ENCODE data around the gene MBOAT1.

Gene MBOAT1

DNA sequence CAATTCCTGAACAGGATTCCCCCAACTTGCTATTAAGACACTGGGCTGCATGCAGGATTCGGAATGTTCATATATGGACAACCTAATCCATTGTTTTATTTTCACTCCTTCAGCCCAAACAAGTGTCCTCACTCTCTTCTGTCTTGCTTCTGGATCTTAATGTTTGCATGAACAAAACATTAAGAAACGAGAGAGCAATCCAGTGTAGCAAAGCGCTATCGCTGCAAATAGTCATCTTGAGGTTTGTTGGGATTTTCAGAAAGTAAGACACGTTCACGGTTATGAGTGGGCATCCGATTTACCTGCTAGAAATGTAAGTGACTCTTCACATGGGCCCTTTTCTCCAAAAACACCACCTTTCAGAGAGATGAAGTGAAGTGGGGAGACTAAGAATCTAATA lies 156.4 kb downstream of the MBOAT1 start:
- Histone ChIP-seq H3K4me1 (ENCODE audit: control insufficient read depth, insufficient read depth, low read depth, low read length) (no peaks in the 10 kb centered on the region), H3K79me1 (replicated peaks; ENCODE audit: low read length, poor library complexity, severe bottlenecking) (no peaks in the 10 kb centered on the region), H4K8ac (ENCODE audit: low read length) (no peak overlapping the region), H2AK5ac (ENCODE audit: low read length, severe bottlenecking) (no peak overlapping the region), H3K23ac (ENCODE audit: low read length in 2 of 2) (no peak overlapping the region), H2BK120ac (ENCODE audit: low read depth, low read length) (no peak overlapping the region), H2AFZ (ENCODE audit: low read depth, low read length) (no peak overlapping the region), H3K4me2 (ENCODE audit: low read length, poor library complexity, severe bottlenecking) (no peak overlapping the region), H4K91ac (ENCODE audit: low read length) (no peak overlapping the region), H2BK5ac (ENCODE audit: low read depth, low read length, poor library complexity, severe bottlenecking) (no peak overlapping the region), H3K9ac (ENCODE audit: low read length) (peak overlapping the region; percentile 6), H2BK12ac (ENCODE audit: low read length in 2 of 2) (no peak overlapping the region), H3K18ac (ENCODE audit: low read depth in 1 of 2, low read length in 2 of 2) (no peak overlapping the region), H3K4ac (ENCODE audit: low read depth in 1 of 2, low read length in 2 of 2) (no peak overlapping the region), H3K9me3 (ENCODE audit: control insufficient read depth, low read length) (no peaks in the 10 kb centered on the region), H3K27me3 (ENCODE audit: control insufficient read depth in 1 of 2, insufficient read depth in 1 of 2, low read length in 2 of 2) (no peaks in the 10 kb centered on the region), H3K27ac (ENCODE audit: low read length, poor library complexity, severe bottlenecking) (no peak overlapping the region), H3K4me3 (ENCODE audit: insufficient read depth in 1 of 2, low read depth in 1 of 2, low read length in 2 of 2) (no peak overlapping the region), H3K36me3 (ENCODE audit: control insufficient read depth in 1 of 2, insufficient read depth in 2 of 2, low read depth in 1 of 2, low read length in 2 of 2) (no peaks in the 10 kb centered on the region), H3K14ac (ENCODE audit: low read length in 2 of 2) (no peak overlapping the region), H2BK15ac (ENCODE audit: low read depth, poor library complexity, severe bottlenecking) (no peak overlapping the region)
- 87% methylated on average over 5 of the region's 7 CpGs for WGBS
- DNase-seq, result no peak

All from mesenchymal stem cell (in vitro differentiated cells and primary cell).